ENCODE results near the gene NTRK1. TPM values are rescaled to one million over a fixed set of nuclear protein-coding genes. Genes with fewer than 3 reads are reported as not detected.
A peak's percentile ranks its signal among the peaks of the same experiment; 100 is the strongest.

Gene NTRK1
- total RNA-seq = 2.5 TPM
- long read RNA-seq, partial matches to known transcripts = 0 of 5 reads
- long read RNA-seq, other reads (novel, unspliced or antisense) = 5 of 5 reads

- DNase-seq (peak; percentile 62), ATAC-seq (ENCODE audit: poor library complexity) (peak; percentile 37)
- intact Hi-C loops (cut with DNase I) = no loop called here
Measured at GRCh38 chr1:156860628-156861423, at the start of gene NTRK1. Gene NTRK1, plus strand, starts transcription at chr1:156860865. Its CDS starts 70 bp downstream, at chr1:156860935.

- intact Hi-C loops (cut with DNase I) = no loop called here
- no peak for DNase-seq
- no peak for ATAC-seq (ENCODE audit: poor library complexity)
Measured at GRCh38 chr1:156811168-156811567, 49.5 kb upstream of the NTRK1 start.

- intact Hi-C loops (cut with DNase I) = no loop called here
- DNase-seq = no peak
- ATAC-seq (ENCODE audit: poor library complexity) = no peak
Measured at GRCh38 chr1:156812293-156812990, 48.2 kb upstream of the NTRK1 start.

GRCh38 chr1:156813298-156813697, 47.4 kb upstream of the NTRK1 start:
- ATAC-seq (ENCODE audit: poor library complexity) (no peak), DNase-seq (no peak)
- intact Hi-C loops (cut with DNase I) = no loop called here

- intact Hi-C loops (cut with DNase I) = no loop called here
- DNase-seq = peak; percentile 77
- peak; percentile 75 for ATAC-seq (ENCODE audit: poor library complexity)
Measured at GRCh38 chr1:156813750-156814570, 46.7 kb upstream of the NTRK1 start.

- intact Hi-C loops (cut with DNase I) = no loop called here
- no peak for DNase-seq
Measured at GRCh38 chr1:156814571-156815260, 45.9 kb upstream of the NTRK1 start.

GRCh38 chr1:156815307-156815826, 45.3 kb upstream of the NTRK1 start:
- ATAC-seq (ENCODE audit: poor library complexity) (peak; percentile 87), DNase-seq (peak; percentile 77)
- intact Hi-C loops (cut with DNase I) = no loop called here

More at GRCh38 chr1:156814571-156815260, 45.9 kb upstream of the NTRK1 start:
- ATAC-seq (ENCODE audit: poor library complexity) = no peak

GRCh38 chr1:156815961-156816422, 44.7 kb upstream of the NTRK1 start:
- peak; percentile 14 for ATAC-seq (ENCODE audit: poor library complexity)
- DNase-seq = no peak
- intact Hi-C loops (cut with DNase I) = no loop called here

- DNase-seq (peak; percentile 68), ATAC-seq (ENCODE audit: poor library complexity) (peak; percentile 44)
- intact Hi-C loops (cut with DNase I) = no loop called here
Measured at GRCh38 chr1:156816561-156817328, 43.9 kb upstream of the NTRK1 start, which contains the start of gene SH2D2A. Gene SH2D2A, minus strand, starts transcription at chr1:156816848. Its CDS starts 140 bp downstream, at chr1:156816708.

GRCh38 chr1:156821801-156822200, 38.9 kb upstream of the NTRK1 start:
- no peak for ATAC-seq (ENCODE audit: poor library complexity)
- no peak for DNase-seq
- intact Hi-C loops (cut with DNase I) = no loop called here

- DNase-seq = no peak
- no peak for ATAC-seq (ENCODE audit: poor library complexity)
- intact Hi-C loops (cut with DNase I) = no loop called here
Measured at GRCh38 chr1:156822680-156823079, 38.0 kb upstream of the NTRK1 start.

- DNase-seq = no peak
- intact Hi-C loops (cut with DNase I) = no loop called here
- ATAC-seq (ENCODE audit: poor library complexity) = no peak
Measured at GRCh38 chr1:156823210-156823790, 37.4 kb upstream of the NTRK1 start.

- DNase-seq (no peak), ATAC-seq (ENCODE audit: poor library complexity) (no peak)
- intact Hi-C loops (cut with DNase I) = no loop called here
Measured at GRCh38 chr1:156826630-156827029, 34.0 kb upstream of the NTRK1 start.

GRCh38 chr1:156828400-156829124, 32.1 kb upstream of the NTRK1 start:
- ATAC-seq (ENCODE audit: poor library complexity) (no peak), DNase-seq (no peak)
- intact Hi-C loops (cut with DNase I) = no loop called here

- intact Hi-C loops (cut with DNase I) = no loop called here
- DNase-seq (no peak), ATAC-seq (ENCODE audit: poor library complexity) (no peak)
Measured at GRCh38 chr1:156832434-156832833, 28.2 kb upstream of the NTRK1 start.

GRCh38 chr1:156833603-156834002, 27.1 kb upstream of the NTRK1 start:
- no peak for DNase-seq
- intact Hi-C loops (cut with DNase I) = no loop called here
- ATAC-seq (ENCODE audit: poor library complexity) = peak; percentile 40

Data from Right ventricle myocardium superior (tissue), 1 donor.